Measurements from ENCODE around the gene ENTREP1.

ENTREP1 gene, protein sequence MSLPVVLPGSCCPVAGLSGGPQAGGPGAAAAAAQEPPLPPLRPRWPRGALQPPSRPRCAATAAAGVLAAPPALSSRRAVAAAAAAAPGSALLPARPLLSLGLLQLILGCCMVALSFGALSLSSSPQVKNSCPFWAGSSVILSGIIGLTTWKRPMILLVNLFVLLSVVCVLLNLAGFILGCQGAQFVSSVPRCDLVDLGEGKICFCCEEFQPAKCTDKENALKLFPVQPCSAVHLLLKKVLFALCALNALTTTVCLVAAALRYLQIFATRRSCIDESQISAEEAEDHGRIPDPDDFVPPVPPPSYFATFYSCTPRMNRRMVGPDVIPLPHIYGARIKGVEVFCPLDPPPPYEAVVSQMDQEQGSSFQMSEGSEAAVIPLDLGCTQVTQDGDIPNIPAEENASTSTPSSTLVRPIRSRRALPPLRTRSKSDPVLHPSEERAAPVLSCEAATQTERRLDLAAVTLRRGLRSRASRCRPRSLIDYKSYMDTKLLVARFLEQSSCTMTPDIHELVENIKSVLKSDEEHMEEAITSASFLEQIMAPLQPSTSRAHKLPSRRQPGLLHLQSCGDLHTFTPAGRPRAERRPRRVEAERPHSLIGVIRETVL

DNA sequence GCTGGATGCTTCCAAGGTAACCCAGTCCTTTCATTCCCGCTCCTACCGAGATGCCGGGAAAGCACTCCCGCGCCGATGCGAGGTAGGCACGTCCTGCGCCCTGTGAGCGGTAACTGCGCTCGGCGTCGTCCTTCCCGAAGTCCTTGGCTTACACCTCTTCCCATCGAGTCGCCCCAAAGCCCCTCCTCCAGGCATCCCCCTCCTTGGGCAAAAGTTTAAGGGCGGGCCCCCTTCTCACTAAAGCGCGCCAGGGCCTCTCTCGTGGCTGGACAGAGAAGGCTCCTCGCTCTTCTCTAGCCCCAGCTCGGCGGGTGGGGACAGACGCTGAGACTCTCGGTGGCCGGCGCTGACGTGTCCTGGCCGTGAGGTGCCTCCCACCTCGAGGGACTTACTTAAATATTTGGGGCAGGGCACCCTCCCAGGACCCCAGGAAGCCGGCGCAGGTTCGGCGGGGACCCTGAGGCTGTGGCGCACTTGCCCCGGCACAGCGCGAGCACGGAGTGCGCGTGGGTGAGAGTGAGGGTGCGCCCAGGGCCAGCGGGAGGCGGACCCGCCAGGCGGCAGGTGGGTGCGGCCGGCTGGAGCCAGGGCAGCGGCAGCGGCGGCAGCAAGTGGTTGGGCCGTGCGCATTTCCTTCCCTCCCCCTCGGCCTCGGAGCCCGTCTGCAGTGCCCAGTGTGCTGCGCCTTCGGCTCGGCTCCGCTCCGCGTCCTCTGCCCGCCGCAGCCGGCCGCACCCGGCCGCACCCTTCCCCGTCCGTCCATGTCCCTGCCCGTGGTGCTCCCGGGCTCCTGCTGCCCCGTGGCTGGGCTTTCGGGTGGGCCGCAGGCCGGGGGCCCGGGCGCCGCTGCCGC is at the start of gene ENTREP1:
ENTREP1 (plus strand) TSS at position 667 of the 853 bp plus-strand sequence; CDS start at position 762, 95 bp downstream.
- in situ Hi-C loops (cut with HindIII; ENCODE audit: low pct_ligation_motif_present, low sequenced_read_pairs) = no loop called here
- Histone ChIP-seq H3K27me3 (replicated peaks) (peaks cover 10% of the 10 kb centered on the region), H3K27ac (no peak within 1 kb of the TSS), H3K36me3 (replicated peaks) (no peaks in the 10 kb centered on the region), H3K4me3 (ENCODE audit: low read depth, low read length) (peak within 1 kb of the TSS; percentile 49)
- TF ChIP-seq, protein P1, sequence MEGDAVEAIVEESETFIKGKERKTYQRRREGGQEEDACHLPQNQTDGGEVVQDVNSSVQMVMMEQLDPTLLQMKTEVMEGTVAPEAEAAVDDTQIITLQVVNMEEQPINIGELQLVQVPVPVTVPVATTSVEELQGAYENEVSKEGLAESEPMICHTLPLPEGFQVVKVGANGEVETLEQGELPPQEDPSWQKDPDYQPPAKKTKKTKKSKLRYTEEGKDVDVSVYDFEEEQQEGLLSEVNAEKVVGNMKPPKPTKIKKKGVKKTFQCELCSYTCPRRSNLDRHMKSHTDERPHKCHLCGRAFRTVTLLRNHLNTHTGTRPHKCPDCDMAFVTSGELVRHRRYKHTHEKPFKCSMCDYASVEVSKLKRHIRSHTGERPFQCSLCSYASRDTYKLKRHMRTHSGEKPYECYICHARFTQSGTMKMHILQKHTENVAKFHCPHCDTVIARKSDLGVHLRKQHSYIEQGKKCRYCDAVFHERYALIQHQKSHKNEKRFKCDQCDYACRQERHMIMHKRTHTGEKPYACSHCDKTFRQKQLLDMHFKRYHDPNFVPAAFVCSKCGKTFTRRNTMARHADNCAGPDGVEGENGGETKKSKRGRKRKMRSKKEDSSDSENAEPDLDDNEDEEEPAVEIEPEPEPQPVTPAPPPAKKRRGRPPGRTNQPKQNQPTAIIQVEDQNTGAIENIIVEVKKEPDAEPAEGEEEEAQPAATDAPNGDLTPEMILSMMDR (IDR thresholded peaks at IDR 0.05; ENCODE audit: low read depth, low read length, missing control alignments) = no peak
- DNase-seq = no peak

DNA sequence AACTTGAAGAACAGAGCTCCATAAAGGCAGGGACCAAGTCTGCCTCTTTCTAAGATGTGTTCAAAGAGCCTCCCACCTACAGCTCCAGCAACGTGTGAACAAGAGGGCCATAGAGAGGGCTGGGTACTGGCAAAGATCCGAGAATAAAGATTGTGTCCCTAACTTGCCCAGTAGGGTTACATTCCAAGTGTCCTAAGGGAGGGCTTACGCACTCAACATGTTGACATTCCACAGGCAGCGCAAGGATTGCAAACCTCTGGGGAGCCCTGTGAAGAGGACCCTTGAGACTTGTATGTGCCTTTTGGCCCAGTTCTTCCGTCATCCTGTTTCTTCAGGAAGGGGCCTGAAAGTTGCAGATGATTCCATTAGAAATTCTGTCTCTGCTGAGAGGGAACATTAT is 48.2 kb upstream of the ENTREP1 start:
- Histone ChIP-seq H3K27me3 (replicated peaks) (no peaks in the 10 kb centered on the region), H3K4me3 (ENCODE audit: low read depth, low read length) (no peak overlapping the region), H3K36me3 (replicated peaks) (no peaks in the 10 kb centered on the region), H3K27ac (no peak overlapping the region)
- TF ChIP-seq, protein P1 (IDR thresholded peaks at IDR 0.05; ENCODE audit: low read depth, low read length, missing control alignments) = no peak
- in situ Hi-C loops (cut with HindIII; ENCODE audit: low pct_ligation_motif_present, low sequenced_read_pairs) = no loop called here
- peak; percentile 25 for DNase-seq

DNA sequence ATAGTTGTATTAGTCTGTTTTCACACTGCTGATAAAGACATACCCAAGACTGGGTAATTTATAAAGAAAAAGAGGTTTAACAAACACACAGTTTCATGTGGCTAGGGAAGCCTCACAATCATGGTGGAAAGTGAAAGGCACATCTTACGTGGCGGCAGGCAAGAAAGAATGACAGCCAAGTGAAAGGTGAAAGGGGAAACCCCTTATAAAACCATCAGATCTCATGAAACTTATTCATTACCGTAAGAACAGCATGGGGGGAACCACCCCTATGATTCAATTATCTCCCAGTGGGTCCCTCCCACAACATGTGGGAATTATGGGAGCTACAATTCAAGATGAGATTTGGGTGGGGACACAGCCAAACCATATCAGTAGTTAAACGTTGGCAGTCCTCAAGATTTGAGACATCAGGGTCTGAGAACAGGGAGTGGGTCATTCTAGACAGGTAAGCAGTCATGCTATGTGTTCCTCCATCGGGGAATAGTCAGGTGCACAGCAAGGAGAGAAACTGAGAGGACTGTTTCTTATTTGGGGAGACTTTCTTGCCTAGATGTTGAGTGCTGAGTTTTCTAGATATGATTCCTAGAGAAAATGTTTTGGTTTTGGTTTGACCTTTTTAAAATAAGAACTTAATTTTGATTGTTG is 45.8 kb upstream of the ENTREP1 start:
- Histone ChIP-seq H3K27ac (no peak overlapping the region), H3K4me3 (ENCODE audit: low read depth, low read length) (no peak overlapping the region), H3K36me3 (replicated peaks) (no peaks in the 10 kb centered on the region), H3K27me3 (replicated peaks) (no peaks in the 10 kb centered on the region)
- DNase-seq = no peak
- in situ Hi-C loops (cut with HindIII; ENCODE audit: low pct_ligation_motif_present, low sequenced_read_pairs) = no loop called here
- TF ChIP-seq, protein P1 (IDR thresholded peaks at IDR 0.05; ENCODE audit: low read depth, low read length, missing control alignments) = no peak

DNA sequence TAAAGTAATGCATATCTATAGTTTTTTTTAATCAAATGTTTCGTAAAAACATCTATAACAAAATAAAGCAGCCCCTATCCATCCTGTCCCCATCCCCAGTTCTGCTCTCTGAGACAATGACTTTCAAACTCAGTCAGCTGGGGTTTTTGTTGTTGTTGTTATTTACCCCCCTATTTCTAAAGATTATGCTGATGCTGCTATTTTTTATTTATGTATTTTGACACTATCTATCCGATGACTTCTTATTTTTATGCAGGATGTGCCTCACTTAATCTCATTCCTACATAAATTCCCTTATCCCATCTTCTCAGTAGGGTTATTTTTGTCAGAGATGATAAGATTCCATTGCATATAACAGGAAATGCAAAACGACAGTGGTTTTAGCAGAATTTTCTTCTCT is 45.3 kb upstream of the ENTREP1 start:
- in situ Hi-C loops (cut with HindIII; ENCODE audit: low pct_ligation_motif_present, low sequenced_read_pairs) = no loop called here
- H3K27ac ChIP-seq = no peak overlapping the region
- H3K27me3 ChIP-seq (replicated peaks) = no peaks in the 10 kb centered on the region
- TF ChIP-seq, protein P1 (IDR thresholded peaks at IDR 0.05; ENCODE audit: low read depth, low read length, missing control alignments) = no peak
- no peak overlapping the region for H3K4me3 ChIP-seq (ENCODE audit: low read depth, low read length)
- H3K36me3 ChIP-seq (replicated peaks) = no peaks in the 10 kb centered on the region
- no peak for DNase-seq

DNA sequence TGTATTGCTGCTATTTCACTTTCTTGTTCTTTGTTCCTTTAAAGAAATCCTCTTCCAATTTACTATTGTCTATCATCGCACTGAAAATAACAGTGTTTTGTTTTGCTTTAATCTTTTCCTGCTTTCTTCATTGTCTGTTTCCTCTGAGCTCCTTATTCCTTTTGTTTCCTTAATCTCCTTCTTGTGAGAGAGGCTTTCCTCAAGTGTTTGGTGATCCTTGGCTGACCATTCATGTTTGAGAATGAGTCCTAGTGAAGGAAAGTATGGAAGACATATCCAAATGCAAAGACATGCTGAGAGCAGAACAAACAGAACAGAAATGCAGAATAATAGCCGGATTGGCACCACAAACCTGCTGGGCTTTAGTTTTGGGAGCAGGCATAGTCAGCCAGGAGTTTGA is 42.0 kb upstream of the ENTREP1 start:
- no peak overlapping the region for H3K27ac ChIP-seq
- TF ChIP-seq, protein P1 (IDR thresholded peaks at IDR 0.05; ENCODE audit: low read depth, low read length, missing control alignments) = no peak
- in situ Hi-C loops (cut with HindIII; ENCODE audit: low pct_ligation_motif_present, low sequenced_read_pairs) = no loop called here

More for the DNA sequence above, 42.0 kb upstream of the ENTREP1 start:
- H3K4me3 ChIP-seq (ENCODE audit: low read depth, low read length) = no peak overlapping the region
- no peak for DNase-seq
- H3K36me3 ChIP-seq (replicated peaks) = no peaks in the 10 kb centered on the region
- no peaks in the 10 kb centered on the region for H3K27me3 ChIP-seq (replicated peaks)
